ENCODE results near the gene SYNM.

The SYNM gene

GRCh38 chr15:99085413-99086326, 19.2 kb upstream of the SYNM start:
- Histone ChIP-seq H3K79me2 (ENCODE audit: low read length) (no peaks in the 10 kb centered on the region), H2AFZ (ENCODE audit: low read depth, low read length) (no peak overlapping the region), H3K27me3 (ENCODE audit: low read depth, low read length) (peaks cover 81% of the 10 kb centered on the region), H3K27ac (ENCODE audit: low read length) (no peak overlapping the region), H4K20me1 (ENCODE audit: insufficient read depth, low read length) (peaks cover 6% of the 10 kb centered on the region), H3K9me3 (ENCODE audit: insufficient read depth, low read length) (peaks cover 6% of the 10 kb centered on the region; the same call in 1 of the 2 replicates), H3K36me3 (replicated peaks; ENCODE audit: low read depth, low read length) (no peaks in the 10 kb centered on the region), H3K9ac (ENCODE audit: low read length) (no peak overlapping the region), H3K4me1 (ENCODE audit: low read length) (peaks cover 12% of the 10 kb centered on the region), H3K4me3 (ENCODE audit: low read length) (no peak overlapping the region), H3K4me2 (ENCODE audit: low read length) (no peak overlapping the region)
- no peak for TF ChIP-seq EZH2phosphoT487 (IDR thresholded peaks at IDR 0.05; ENCODE audit: low read depth)
- no peak for TF ChIP-seq CTCF (IDR thresholded peaks at IDR 0.05; ENCODE audit: low read depth, low read length)

- no peaks in the 10 kb centered on the region for H3K79me2 ChIP-seq (ENCODE audit: low read length)
- H3K27me3 ChIP-seq (ENCODE audit: low read depth, low read length): peaks cover 80% of the 10 kb centered on the region
- no peak overlapping the region for H3K4me3 ChIP-seq (ENCODE audit: low read length)
- H3K36me3 ChIP-seq (replicated peaks; ENCODE audit: low read depth, low read length): no peaks in the 10 kb centered on the region
- TF ChIP-seq EZH2phosphoT487 (IDR thresholded peaks at IDR 0.05; ENCODE audit: low read depth): no peak
- no peak for TF ChIP-seq CTCF (IDR thresholded peaks at IDR 0.05; ENCODE audit: low read depth, low read length)
- H3K4me1 ChIP-seq (ENCODE audit: low read length): peaks cover 18% of the 10 kb centered on the region
- H3K9ac ChIP-seq (ENCODE audit: low read length): no peak overlapping the region
- peaks cover 6% of the 10 kb centered on the region; the same call in 1 of the 2 replicates for H3K9me3 ChIP-seq (ENCODE audit: insufficient read depth, low read length)
- H3K4me2 ChIP-seq (ENCODE audit: low read length): no peak overlapping the region
- H2AFZ ChIP-seq (ENCODE audit: low read depth, low read length): no peak overlapping the region
- no peak overlapping the region for H3K27ac ChIP-seq (ENCODE audit: low read length)
- H4K20me1 ChIP-seq (ENCODE audit: insufficient read depth, low read length): peaks cover 10% of the 10 kb centered on the region
Measured at GRCh38 chr15:99086327-99086667, 18.6 kb upstream of the SYNM start.

GRCh38 chr15:99087405-99087943, 17.4 kb upstream of the SYNM start:
- H3K9ac ChIP-seq (ENCODE audit: low read length): no peak overlapping the region
- TF ChIP-seq EZH2phosphoT487 (IDR thresholded peaks at IDR 0.05; ENCODE audit: low read depth) (no peak), CTCF (IDR thresholded peaks at IDR 0.05; ENCODE audit: low read depth, low read length) (no peak)
- no peaks in the 10 kb centered on the region for H3K79me2 ChIP-seq (ENCODE audit: low read length)
- H3K36me3 ChIP-seq (replicated peaks; ENCODE audit: low read depth, low read length): no peaks in the 10 kb centered on the region
- peaks cover 6% of the 10 kb centered on the region; the same call in 1 of the 2 replicates for H3K9me3 ChIP-seq (ENCODE audit: insufficient read depth, low read length)
- H3K4me2 ChIP-seq (ENCODE audit: low read length): no peak overlapping the region
- no peak overlapping the region for H3K4me3 ChIP-seq (ENCODE audit: low read length)
- peaks cover 80% of the 10 kb centered on the region for H3K27me3 ChIP-seq (ENCODE audit: low read depth, low read length)
- no peak overlapping the region for H3K27ac ChIP-seq (ENCODE audit: low read length)
- H4K20me1 ChIP-seq (ENCODE audit: insufficient read depth, low read length): peaks cover 21% of the 10 kb centered on the region
- peaks cover 26% of the 10 kb centered on the region for H3K4me1 ChIP-seq (ENCODE audit: low read length)
- no peak overlapping the region for H2AFZ ChIP-seq (ENCODE audit: low read depth, low read length)

- H3K27me3 ChIP-seq (ENCODE audit: low read depth, low read length): peaks cover 76% of the 10 kb centered on the region
- H3K9ac ChIP-seq (ENCODE audit: low read length): no peak overlapping the region
- no peaks in the 10 kb centered on the region for H3K9me3 ChIP-seq (ENCODE audit: insufficient read depth, low read length)
- TF ChIP-seq EZH2phosphoT487 (IDR thresholded peaks at IDR 0.05; ENCODE audit: low read depth) (peak; percentile 50; the same call in 1 of the 2 replicates), CTCF (IDR thresholded peaks at IDR 0.05; ENCODE audit: low read depth, low read length) (no peak)
- H3K4me1 ChIP-seq (ENCODE audit: low read length): peaks cover 36% of the 10 kb centered on the region
- H2AFZ ChIP-seq (ENCODE audit: low read depth, low read length): no peak overlapping the region
- peak overlapping the region; percentile 53 for H3K4me3 ChIP-seq (ENCODE audit: low read length)
- peak overlapping the region; percentile 76 for H3K27ac ChIP-seq (ENCODE audit: low read length)
- H4K20me1 ChIP-seq (ENCODE audit: insufficient read depth, low read length): peaks cover 23% of the 10 kb centered on the region
- no peaks in the 10 kb centered on the region for H3K36me3 ChIP-seq (replicated peaks; ENCODE audit: low read depth, low read length)
- no peaks in the 10 kb centered on the region for H3K79me2 ChIP-seq (ENCODE audit: low read length)
- peak overlapping the region; percentile 78 for H3K4me2 ChIP-seq (ENCODE audit: low read length)
Measured at GRCh38 chr15:99090011-99090699, 14.7 kb upstream of the SYNM start.
